22Rv1 (cell line): ENCODE data around the gene MMP28.
"Not testable (repeated sequence)": the region's sequence is repeated elsewhere in the genome, so short reads cannot be mapped to it uniquely, and the experiment has no call there.

ENCODE experiments used
- H3K27ac ChIP-seq: fragments of 450-650 bp; 2 replicates; pipeline ENCODE4 v1.5.1; 2017
- CTCF ChIP-seq: fragments of 450-650 bp; IDR thresholded peaks from 2 replicates; pipeline ENCODE4 v1.5.1; 2017; ENCODE audit warnings: mild to moderate bottlenecking
- ZFX ChIP-seq: fragments of 450-650 bp; IDR thresholded peaks from 2 replicates; pipeline ENCODE4 v1.6.1; 2017; ENCODE audit warnings: antibody characterized with exemption, borderline replicate concordance

The MMP28 gene

DNA sequence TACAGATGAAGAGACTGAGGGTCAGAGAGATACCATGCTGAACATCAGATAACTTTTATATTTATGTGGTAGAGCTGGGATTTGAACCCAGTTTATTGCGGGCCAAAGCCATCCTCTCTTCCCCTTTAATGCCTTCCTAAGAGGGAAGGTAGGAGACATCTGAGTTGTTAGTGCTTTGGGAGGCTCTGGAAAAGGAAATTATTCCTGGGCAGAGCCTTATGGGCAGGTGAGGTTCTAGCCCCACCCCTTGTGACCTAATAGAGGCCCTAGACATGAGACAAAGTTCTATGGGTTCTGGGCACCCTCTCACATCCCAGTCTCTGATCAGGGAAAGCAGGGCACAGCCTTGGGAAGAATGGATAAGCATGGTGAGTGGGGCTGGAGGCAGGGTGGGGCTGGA, 34.9 kb downstream of the MMP28 start, which contains the start of gene C17orf50:
TSS of gene C17orf50 (plus strand) at position 301 of the 400 bp plus-strand sequence. CDS start at position 356, 55 bp downstream.
- TF ChIP-seq ZFX (no peak), CTCF (no peak)
- H3K27ac ChIP-seq, result no peak within 1 kb of the TSS

DNA sequence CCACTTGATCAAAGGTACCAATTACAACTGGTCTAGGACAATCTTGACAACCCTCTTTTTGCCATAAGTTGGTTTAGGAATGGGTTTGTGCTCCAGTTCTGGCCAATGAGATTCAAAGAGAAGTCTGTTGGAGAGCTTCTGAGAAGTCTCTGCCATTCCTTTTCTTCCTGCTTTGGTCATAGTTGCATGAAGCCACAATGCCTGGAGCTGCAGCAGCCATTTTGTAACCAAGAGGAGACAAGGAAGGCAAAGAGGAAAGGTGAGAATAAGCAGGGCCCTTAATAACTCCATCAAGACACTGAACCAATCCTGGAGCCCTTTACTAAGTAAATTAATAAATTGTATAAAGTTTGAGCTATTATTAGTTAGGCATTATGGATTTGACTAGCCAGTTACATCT, 38.2 kb downstream of the MMP28 start:
- H3K27ac ChIP-seq, result no peak overlapping the region
- no peak for TF ChIP-seq ZFX
- no peak for TF ChIP-seq CTCF

GRCh38 chr17:35752945-35753764, 42.3 kb downstream of the MMP28 start, which contains the start of gene GAS2L2:
GAS2L2 (minus strand) TSS chr17:35753239; CDS start chr17:35752850, 389 bp downstream.
- TF ChIP-seq CTCF, result no peak
- no peak within 1 kb of the TSS for H3K27ac ChIP-seq

GRCh38 chr17:35752471-35752870, 43.0 kb downstream of the MMP28 start:
- TF ChIP-seq ZFX (no peak), CTCF (no peak)
- H3K27ac ChIP-seq, result no peak overlapping the region

GRCh38 chr17:35751541-35751940, 43.9 kb downstream of the MMP28 start:
- not testable (repeated sequence) for H3K27ac ChIP-seq

GRCh38 chr17:35750526-35751395, 44.7 kb downstream of the MMP28 start:
- TF ChIP-seq ZFX (no peak), CTCF (no peak)
- no peak overlapping the region for H3K27ac ChIP-seq

- TF ChIP-seq ZFX (no peak), CTCF (no peak)
- no peak overlapping the region for H3K27ac ChIP-seq
Observed at GRCh38 chr17:35749560-35750412, 45.7 kb downstream of the MMP28 start.
